Measurements from ENCODE around the gene EXOC3.

Gene EXOC3

DNA sequence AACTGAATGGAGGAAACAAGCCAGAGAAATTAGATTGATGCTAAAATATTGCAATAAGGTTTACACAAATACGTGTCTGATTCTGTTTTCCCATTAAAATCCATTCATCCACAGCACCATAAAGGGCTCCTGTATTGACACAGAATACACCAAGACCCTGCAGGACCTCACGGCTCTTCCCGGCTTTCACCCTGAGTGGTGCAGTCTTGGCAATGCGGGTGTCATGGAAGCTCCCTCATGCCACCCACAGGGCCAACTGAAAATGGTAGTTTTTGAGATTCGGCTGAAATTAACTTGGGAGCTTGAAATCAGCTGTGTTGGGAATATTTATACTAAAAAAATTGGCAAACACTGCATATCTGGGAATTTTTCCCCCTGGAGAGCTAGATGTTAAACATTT is 17.3 kb upstream of the EXOC3 start:
- no peak for DNase-seq (ENCODE audit: low read depth)

DNA sequence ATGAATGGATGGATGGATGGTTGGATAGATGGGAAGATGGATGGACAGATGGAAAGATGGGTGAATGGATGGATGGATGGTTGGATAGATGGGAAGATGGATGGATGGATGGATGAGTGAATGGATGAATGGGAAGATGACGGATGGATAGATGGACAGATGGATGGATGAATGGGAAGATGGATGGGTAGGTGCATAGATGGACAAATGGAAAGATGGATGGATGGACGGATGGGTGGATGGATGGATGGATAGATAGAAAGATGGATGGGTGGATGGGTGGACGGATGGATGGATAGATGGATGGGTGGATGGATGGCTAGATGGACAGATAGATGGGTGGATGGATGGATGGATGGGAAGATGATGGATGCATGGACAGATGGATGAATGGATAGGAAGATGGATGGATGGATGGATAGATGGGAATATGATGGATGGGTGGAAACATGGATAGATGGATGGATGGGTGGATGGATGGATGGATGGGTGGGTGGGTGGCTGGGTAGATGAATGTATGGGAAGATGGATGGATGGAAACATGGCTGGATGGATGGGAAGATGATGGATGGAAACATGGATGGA is 16.5 kb upstream of the EXOC3 start:
- no peak for DNase-seq (ENCODE audit: low read depth)

DNA sequence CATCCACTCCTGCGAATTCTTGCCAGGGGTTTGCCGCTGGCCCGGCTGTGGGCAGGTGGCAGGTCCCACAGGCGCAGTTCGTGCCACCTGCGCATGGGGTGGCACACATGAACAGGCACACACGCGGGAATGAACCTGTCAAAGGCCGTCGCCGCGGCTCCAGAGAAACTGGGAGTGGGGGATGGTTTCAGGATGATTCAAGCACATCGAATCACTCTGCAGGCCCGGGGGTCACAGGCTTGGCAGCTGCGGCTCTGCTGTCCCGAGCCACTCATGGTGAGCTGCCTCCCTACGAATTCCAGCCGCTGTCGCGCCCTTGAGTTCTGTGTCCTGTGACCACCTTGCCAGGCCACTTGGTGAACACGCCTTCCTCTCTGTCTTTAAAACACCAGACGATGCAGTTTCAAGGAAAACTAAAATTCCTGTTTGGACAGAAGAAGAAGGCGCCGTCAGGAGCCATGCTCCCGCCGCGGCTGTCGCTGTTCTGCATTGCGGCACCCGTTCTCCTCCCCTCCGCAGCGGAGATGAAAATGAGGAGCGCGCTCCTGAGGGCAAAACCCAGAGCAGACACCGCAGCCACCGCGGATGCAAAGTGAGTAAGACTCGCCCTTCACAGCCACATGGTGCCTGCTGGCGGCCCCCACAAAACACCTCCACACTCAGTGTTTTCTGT is 15.4 kb upstream of the EXOC3 start:
- no peak for DNase-seq (ENCODE audit: low read depth)

DNA sequence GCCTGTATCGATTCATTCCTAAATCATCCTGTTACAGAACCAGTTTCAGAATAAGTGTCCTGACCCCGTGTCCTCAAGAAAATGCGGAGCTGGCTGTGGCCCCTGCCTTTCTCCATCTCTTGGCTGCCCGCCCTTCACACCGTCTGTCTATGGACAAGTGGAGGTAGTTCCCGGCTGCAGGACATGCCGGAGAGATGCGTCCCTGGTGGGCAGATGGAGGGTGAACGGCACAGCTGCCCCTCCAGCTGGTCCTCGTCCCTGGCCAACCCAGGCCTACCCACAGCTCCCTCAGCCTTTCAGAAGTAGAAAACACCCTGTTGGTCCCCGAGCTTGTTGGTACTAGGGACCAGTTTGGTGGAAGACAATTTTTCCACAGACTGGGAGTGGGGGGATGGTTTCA is 14.8 kb upstream of the EXOC3 start:
- DNase-seq (ENCODE audit: low read depth), result no peak

DNA sequence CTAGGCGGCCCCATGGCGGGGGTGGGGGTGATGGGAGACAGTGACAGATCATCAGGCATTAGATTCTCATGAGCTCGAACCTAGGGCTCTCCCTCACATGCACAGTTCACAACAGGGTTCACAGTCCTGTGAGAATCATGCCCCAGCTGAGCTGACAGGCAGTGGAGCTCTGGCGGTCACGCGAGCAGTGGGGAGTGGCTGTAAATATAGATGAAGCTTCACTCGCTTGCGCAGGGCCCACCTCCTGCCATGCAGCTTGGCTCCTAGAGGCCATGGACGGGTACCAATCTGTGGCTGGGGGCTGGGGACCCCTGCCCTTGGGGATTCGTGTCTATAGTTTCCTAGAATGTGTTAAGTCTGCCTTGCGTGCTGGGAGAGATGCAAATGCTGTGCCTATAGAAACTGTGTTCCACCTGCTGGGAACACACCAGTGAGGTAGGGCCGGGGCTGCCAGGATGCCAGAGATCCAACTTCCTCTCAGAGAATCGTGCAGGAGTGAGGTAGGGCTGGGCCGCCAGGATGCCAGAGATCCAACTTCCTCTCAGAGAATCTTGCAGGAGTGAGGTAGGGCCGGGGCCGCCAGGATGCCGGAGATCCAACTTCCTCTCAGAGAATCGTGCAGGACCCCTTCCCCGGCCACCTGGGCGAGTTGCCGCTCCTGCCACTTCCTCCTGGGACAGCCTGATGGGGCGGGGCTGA is 14.1 kb upstream of the EXOC3 start:
- DNase-seq (ENCODE audit: low read depth), result no peak

DNA sequence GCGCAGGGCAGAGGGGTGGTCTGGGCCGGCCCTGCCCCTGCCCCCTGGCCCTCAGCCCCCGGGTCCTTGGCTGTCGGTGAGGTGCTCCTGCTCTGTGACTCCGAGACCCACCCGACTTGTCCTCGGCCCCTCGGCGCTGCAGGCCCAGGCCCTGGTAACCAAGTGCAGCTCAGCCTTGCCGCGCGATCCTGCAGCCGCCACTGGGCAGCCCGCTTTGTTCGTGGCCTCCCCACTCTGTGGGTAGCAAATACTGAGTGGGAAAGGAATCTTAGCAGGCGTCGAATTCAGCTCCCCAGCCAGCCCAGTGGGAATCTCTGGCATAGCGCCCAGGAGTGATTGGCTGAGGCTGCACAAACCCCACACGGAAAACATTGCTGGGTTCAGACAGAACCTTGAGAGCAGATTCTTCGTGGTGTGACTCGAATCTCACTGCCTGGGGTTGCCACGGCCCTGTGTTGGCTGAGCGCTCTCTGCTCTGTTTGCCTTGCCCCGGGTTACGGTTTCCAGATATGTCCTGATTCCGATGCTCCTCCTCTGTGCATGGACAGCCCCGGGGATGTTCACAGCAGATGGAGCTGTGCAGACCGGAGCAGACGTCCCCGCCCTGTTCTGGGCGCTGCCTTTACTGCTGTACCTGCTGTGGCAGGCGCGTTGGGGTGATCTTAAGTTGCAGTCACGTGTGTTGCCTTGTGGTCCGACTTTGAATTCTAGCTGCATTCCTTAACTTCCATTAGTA is 13.4 kb upstream of the EXOC3 start:
- DNase-seq (ENCODE audit: low read depth), result no peak

DNA sequence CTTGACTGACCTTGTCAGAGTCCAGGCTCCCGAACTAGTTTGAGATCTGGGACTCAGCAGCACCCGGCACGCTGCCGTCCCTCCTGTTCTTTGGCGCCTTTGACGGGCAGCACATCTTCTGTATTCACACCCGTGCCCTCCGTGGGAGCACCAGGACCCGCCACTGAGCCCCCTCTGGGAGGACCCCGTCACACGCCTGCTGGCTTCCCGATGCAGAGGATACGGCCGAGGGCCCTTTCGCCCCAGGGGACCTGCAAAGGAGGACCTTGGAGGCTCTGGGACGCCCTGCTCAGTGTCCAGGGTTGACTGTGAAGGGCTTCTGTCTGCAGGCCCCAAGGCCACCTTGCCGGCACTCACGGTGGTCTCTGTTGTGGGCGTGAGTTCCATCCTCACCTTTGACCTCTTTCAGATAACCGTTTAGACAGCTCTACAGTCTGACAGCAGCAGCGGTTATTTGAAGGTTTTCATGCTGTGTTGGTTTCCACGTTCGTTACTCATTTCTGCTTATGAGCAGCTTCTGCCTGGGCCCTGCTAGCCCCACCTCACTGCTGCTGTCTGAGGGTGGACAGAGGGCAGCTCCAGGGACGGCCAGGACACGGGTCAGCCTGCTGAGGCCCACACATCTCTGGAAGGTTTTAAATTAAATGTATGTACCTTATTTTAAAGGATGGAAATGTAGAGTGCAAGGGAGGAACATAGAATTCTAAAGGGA is 12.6 kb upstream of the EXOC3 start:
- DNase-seq (ENCODE audit: low read depth), result no peak

DNA sequence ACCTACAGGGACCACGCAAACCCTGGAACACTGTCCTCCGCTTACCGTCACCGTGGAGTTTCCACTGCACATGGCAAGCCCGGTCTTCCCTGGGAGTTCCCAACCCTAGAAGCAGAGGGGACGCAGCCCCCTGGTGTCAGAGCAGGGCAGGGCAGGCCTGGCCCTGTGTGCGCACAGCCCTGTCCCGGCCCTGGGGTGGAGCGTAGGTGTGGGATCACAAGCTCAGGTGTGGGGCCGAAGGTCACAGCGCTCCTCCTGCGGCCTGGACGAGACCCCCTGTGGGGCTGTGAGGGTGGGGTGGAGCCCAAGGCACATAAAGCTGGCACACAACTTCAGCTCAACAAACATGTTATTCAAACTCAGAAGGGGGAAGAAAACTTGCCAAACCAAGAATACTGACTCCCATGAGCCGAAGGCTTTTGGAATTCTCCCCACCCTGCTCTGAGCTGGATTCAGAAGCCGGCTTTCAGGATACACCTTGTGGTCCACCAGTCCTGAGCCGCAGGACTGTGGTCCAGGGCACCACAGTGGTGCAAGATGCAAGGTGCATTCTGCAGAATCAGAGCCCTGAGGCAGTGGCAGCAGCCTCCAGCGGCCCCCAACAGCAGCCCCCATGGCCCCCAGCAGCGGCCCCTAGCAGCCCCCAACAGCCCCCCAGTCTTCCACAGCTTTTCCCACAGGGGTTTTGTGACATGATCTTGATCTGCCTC is 11.8 kb upstream of the EXOC3 start:
- DNase-seq (ENCODE audit: low read depth), result peak; percentile 34

DNA sequence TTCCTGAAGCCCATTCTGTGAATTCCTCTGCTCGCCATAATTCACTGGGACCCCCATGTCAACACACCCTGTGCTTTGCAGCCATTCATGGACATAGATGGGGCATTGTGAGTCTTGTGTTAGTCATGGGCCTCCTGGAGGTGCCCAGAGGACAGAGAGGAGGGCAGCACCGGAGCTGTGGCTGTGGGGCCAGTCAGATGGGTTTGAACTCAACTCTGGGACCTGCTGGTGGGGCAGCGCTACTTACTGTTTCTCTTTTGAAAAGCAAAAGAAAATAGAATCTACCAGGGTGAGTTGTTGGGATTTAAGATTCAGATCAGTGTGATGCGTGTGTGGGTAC is 11.3 kb upstream of the EXOC3 start:
- no peak for DNase-seq (ENCODE audit: low read depth)

DNA sequence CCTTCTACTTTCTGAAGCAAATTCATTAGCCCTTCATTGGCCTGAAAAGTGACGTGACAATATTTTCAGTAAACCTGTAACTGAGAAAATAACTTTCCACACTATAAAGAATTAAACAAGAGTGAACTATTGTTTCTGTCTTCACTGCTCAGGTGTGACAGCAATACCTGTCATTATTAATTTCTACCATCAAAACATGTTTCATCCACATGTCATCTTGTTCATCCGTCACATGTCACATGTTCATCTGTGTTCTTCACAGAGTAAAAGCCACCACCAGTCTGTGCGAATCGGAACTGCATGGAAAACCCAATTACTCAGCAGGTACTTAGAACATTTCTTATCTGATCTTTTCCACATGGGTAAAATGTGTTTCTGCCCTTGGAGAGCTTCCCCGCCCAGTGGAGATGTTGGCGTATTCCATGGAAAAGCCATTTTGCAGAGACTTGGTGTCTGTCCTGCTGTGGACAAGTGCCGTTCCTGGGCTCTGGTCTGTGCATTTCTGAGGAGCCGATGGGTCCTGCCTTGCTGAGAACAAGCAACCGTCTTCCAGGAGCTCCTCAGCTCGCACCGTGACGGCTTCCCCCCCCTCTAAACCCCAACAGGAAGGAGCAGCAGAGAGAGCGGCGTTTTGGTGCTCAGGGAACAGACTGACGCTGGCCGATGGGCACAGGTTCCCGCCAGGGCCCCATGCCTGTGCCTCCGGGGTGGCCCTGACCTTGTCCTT is 10.6 kb upstream of the EXOC3 start:
- no peak for DNase-seq (ENCODE audit: low read depth)

DNA sequence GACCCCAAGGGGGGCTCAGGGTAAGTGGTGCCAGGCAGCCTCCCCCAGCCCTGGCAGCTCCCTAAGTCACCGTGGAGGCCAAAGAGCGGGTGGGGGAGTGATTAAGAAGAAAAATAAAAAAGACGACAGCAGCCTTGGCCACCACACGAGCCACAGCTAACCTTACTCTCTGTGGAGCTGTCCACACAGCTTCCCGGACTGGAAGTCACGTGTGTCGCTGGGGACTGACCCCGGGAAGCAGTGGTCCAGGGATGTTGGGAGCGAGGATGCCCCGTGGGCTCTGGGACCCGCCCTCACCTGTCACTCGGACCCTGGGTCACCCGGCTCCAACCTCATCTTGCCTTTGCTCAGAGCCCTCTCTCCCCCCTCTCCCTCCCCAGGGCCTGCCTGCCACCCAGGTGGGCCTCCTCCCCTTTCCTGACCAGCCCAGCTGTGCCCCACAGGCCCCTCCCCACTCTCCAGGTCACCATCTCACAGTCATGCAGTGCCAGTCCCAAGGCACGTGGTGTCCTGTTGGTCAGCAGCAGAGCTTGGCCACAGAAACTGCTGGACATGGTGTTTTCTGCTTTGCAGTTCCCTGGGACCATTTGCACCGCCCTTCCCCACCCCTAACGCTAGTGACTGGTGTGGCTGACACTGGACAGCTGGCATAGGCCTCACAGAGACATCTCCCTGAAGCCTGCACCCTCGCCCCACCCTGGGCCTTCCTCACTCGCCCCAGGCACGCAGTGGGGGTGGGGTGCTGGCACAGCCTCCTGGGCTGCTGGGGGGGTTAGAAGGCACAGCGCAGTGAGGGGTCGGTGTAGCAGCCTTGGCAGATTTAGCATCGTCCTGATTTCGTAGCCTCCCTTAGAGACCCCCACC is 9.8 kb upstream of the EXOC3 start:
- DNase-seq (ENCODE audit: low read depth), result no peak

DNA sequence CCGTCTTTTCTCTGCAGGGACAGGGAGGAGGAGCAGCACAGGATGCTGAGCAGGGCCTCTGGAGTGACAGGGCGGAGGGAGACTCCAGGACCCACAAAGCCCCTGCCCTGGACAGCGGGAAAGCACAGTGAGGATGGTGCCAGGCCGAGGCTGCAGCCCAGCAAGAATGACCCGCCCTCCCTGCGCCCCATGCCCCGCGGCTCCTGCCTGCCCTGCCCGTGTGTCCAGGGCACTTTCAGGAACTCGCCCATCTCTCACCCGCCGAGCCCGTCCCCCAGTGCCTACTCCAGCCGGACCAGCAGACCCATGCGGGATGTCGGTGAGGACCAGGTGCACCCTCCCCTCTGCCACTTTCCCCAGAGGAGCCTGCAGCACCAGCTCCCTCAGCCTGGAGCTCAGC is 9.1 kb upstream of the EXOC3 start:
- DNase-seq (ENCODE audit: low read depth), result no peak

DNA sequence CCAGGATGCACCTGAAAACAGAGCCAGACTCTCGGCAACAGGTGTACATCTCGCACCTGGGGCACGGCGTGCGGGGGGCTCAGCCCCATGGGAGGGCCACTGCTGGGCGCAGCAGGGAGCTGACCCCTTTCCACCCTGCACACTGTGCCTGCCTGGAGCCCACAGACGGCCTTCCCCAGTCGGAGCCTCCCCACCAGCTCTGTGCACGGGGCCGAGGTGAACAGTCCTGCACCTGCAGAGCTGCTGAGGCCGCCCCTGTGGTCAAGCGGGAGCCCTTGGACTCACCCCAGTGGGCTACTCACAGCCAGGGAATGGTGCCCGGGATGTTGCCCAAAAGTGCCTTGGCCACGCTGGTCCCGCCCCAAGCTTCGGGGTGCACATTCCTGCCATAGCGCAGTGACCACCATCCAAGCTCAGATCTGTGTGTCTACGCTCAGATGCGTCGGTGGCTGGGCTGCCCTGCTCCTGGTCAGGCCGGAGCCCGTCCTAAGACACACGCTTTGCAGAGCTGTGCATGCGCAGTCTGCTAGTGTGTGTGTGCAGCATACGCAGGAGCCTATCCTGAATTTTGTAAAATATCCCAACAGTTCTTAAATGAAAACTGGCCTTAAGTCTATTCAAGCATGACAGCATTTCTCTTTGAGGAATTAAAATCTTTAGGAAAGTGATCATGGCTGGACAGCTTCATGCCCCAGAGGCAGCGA is 8.4 kb upstream of the EXOC3 start:
- no peak for DNase-seq (ENCODE audit: low read depth)

DNA sequence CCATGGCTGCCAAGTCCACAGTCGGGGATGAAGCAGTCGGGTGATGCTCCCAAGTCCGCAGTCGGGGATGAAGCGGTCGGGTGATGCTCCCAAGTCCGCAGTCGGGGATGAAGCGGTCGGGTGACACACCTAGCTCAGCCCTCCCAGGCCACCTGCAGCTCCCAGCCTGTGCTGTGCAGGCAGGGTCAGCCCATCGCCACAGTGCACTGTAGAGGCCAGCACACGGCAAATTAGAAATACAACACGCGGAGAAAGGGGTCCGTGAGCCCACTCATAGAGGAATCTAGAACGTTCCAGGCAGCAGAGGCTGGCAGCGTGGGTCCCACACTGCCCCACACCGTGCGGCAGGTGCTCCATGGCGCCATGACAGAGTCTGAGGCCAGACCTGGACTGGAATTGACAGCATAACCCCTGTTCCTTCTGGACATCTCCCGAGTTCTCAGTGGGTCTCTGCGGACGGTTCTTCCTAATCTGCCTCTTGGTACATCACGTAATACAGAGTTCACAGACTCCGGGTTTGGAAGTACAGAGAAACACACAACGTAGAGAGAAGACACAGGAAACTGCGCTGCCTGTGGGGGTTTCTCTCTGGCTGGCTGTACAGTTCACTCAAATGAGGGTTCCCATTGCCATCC is 7.7 kb upstream of the EXOC3 start:
- DNase-seq (ENCODE audit: low read depth), result no peak

DNA sequence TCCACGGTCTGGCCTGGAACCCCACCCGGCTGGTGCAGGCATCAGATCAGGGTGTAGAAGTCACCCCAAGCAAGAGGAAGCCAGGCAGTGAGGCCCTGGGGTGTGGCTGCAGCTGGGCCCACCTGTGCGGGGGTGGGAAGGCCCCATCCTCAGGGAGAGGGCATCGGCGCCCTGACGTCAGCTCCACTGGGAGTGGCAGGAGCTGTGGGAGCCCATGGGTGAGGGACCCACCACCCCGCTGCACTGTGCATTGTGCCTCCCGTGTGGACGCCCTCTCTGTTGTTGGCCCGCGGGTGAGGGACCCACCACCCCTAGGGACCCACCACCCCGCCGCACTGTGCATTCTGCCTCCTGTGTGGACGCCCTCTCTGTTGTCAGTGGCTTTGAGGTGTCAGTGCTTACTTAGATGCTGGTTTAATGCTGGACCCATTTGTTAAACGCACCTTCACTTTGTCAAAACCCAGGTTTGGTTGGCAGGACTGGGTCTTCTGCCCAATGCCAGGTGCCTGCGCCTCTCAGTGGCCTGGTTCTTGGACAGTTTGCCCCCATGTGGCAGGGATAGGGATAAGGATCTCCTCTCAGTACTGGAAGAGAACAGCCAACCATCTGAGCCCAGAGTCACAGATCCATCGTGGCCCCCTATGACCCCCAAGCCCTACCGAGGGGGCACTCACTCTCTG is 6.9 kb upstream of the EXOC3 start:
- no peak for DNase-seq (ENCODE audit: low read depth)

DNA sequence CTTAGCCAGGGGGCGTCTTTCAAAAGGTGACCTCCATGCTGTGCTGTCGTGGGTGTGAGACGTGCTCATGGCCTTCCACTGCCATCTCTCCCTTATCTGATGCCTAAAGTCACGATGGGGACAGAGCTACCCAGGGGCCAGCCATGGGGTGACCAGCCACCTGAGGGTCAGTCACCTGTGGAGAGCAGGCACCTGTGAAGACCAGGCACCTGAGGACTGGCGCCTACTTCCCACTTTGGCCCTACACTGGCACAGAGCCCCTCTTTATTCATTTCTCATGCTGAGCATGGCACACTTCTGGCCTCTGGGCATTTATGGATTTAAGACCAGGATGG is 6.4 kb upstream of the EXOC3 start:
- no peak for DNase-seq (ENCODE audit: low read depth)

DNA sequence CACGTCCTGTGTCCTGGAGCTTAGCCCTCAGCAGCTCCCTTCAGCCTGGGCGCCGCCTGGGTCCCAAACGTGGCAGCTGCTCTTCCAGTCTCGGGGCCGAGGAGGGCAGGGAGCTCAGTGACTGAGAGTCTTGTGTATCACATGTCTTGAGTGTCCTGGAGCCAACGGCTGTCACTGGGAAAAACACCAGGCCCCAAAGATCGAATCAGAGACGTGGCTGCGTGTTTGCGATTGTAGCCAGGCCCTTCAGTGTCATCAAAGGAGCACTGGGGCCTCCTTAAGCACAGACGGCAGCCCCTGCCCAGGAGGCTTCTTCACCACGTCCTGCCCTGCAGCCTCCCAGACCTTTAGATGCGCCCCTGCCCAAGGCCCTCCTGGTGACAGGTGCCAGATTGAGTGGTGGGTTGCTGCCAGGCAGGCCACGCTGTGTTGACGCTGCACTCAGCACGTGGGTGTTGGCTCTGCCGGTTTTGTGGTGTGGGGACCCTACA is 5.7 kb upstream of the EXOC3 start:
- DNase-seq (ENCODE audit: low read depth), result no peak

DNA sequence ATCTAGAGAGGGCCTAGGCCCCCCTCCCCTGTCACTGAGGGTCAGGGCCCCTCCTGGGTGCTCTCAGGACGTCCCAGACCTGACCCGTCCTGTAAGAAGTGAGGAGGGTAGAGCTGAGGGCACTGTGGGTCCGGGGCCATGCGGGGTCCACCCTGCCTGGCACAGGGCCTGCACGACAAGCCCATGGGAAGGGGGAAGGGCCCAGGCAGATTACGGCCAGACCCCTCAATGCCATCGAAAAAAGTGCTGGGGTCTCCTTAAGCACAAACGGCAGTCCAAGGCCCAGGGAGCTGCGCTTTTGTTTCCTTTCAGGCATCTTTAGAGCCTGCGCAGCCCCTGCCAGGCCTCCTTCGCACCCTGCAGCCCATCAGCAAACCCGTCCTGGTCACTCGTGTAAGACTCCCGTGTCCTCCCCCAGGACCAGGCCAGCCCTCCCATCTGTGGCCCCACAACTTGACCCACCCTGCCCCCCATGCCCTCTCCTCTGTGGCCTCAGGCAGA is 4.4 kb upstream of the EXOC3 start:
- no peak for DNase-seq (ENCODE audit: low read depth)
